VCaP (cell line): ENCODE results near the gene CAMK2A.

Experiments used
- H3K27ac ChIP-seq: fragments of 450-650 bp; 2 replicates; pipeline ENCODE4 v1.5.1; 2017
- CTCF ChIP-seq: fragments of 450-650 bp; conservative IDR thresholded peaks from 2 replicates; pipeline ENCODE4 v1.5.1; 2017; ENCODE audit warnings: mild to moderate bottlenecking, moderate library complexity

CAMK2A gene

GRCh38 chr5:150263801-150264621, 25.6 kb downstream of the CAMK2A start:
- TF ChIP-seq CTCF: no peak
- H3K27ac ChIP-seq: no peak overlapping the region

GRCh38 chr5:150263375-150263775, 26.2 kb downstream of the CAMK2A start:
- TF ChIP-seq CTCF: no peak
- H3K27ac ChIP-seq: no peak overlapping the region

GRCh38 chr5:150262502-150262901, 27.1 kb downstream of the CAMK2A start:
- H3K27ac ChIP-seq: no peak overlapping the region
- TF ChIP-seq CTCF: no peak

- no peak overlapping the region for H3K27ac ChIP-seq
- no peak for TF ChIP-seq CTCF
Measured at GRCh38 chr5:150261231-150261630, 28.3 kb downstream of the CAMK2A start.

- no peak for TF ChIP-seq CTCF
- H3K27ac ChIP-seq: no peak overlapping the region
Measured at GRCh38 chr5:150258130-150258529, 31.4 kb downstream of the CAMK2A start.

- no peak for TF ChIP-seq CTCF
- no peak overlapping the region for H3K27ac ChIP-seq
Measured at GRCh38 chr5:150257424-150257823, 32.1 kb downstream of the CAMK2A start.

- H3K27ac ChIP-seq: no peak overlapping the region
- no peak for TF ChIP-seq CTCF
Measured at GRCh38 chr5:150256410-150257064, 33.0 kb downstream of the CAMK2A start.
